Measurements from ENCODE around the gene S100A5. TPM values are rescaled to one million over a fixed set of nuclear protein-coding genes. Genes with fewer than 3 reads are reported as not detected.

Gene S100A5
- total RNA-seq, 3 donors from 2014 or later = not detected

GRCh38 chr1:153553830-153554541 lies 13.3 kb upstream of the S100A5 start:
- no peak overlapping the region for H3K4me3 ChIP-seq
- H3K9me3 ChIP-seq = no peaks in the 10 kb centered on the region
- peak overlapping the region; percentile 56 to 81 for H3K27ac ChIP-seq
- peaks cover 0 to 21% of the 10 kb centered on the region in 2 donors for H3K4me1 ChIP-seq
- TF ChIP-seq POLR2AphosphoS5 (IDR thresholded peaks at IDR 0.05) (no peak), CTCF (IDR thresholded peaks at IDR 0.05) (no peak), POLR2A (IDR thresholded peaks at IDR 0.05) (no peak)
- H3K27me3 ChIP-seq = no peaks in the 10 kb centered on the region
- intact Hi-C loops (cut with DNase I; ENCODE audit: low total_unique reads) = no loop called here
- DNase-seq (ENCODE audit: low spot score in 2 of 2) = no peak
- no peaks in the 10 kb centered on the region for H3K36me3 ChIP-seq

GRCh38 chr1:153553096-153553495 lies 12.4 kb upstream of the S100A5 start:
- DNase-seq (ENCODE audit: low spot score in 2 of 2) = no peak
- Histone ChIP-seq H3K36me3 (no peaks in the 10 kb centered on the region), H3K4me3 (no peak overlapping the region), H3K9me3 (no peaks in the 10 kb centered on the region), H3K4me1 (peaks cover 0 to 26% of the 10 kb centered on the region in 2 donors), H3K27me3 (no peaks in the 10 kb centered on the region), H3K27ac (peak overlapping the region; percentile 56 to 81)
- intact Hi-C loops (cut with DNase I; ENCODE audit: low total_unique reads) = no loop called here
- TF ChIP-seq POLR2AphosphoS5 (IDR thresholded peaks at IDR 0.05) (no peak), CTCF (IDR thresholded peaks at IDR 0.05) (no peak), POLR2A (IDR thresholded peaks at IDR 0.05) (no peak)

GRCh38 chr1:153552335-153552734 lies 11.6 kb upstream of the S100A5 start:
- no peak for TF ChIP-seq POLR2A (IDR thresholded peaks at IDR 0.05)
- Histone ChIP-seq H3K4me1 (peaks cover 2 to 26% of the 10 kb centered on the region in 2 donors), H3K27ac (peak overlapping the region; percentile 4 to 81), H3K27me3 (no peaks in the 10 kb centered on the region), H3K4me3 (no peak overlapping the region), H3K36me3 (no peaks in the 10 kb centered on the region), H3K9me3 (no peaks in the 10 kb centered on the region)
- no peak for DNase-seq (ENCODE audit: low spot score in 2 of 2)
- intact Hi-C loops (cut with DNase I; ENCODE audit: low total_unique reads) = no loop called here

GRCh38 chr1:153550827-153551500 lies 10.2 kb upstream of the S100A5 start:
- no peaks in the 10 kb centered on the region for H3K36me3 ChIP-seq
- H3K27ac ChIP-seq = peak overlapping the region; percentile 89 to 94
- intact Hi-C loops (cut with DNase I; ENCODE audit: low total_unique reads) = no loop called here
- peaks cover 5 to 30% of the 10 kb centered on the region in 2 donors for H3K4me1 ChIP-seq
- no peak overlapping the region for H3K4me3 ChIP-seq
- TF ChIP-seq CTCF (IDR thresholded peaks at IDR 0.05) (no peak), POLR2AphosphoS5 (IDR thresholded peaks at IDR 0.05) (no peak), POLR2A (IDR thresholded peaks at IDR 0.05) (no peak)
- no peaks in the 10 kb centered on the region for H3K9me3 ChIP-seq
- H3K27me3 ChIP-seq = no peaks in the 10 kb centered on the region
- DNase-seq (ENCODE audit: low spot score in 2 of 2) = no peak

- DNase-seq (ENCODE audit: low spot score in 2 of 2) = no peak
- H3K4me1 ChIP-seq = peaks cover 5 to 36% of the 10 kb centered on the region in 2 donors
- H3K27ac ChIP-seq = peak overlapping the region; percentile 89 to 94
- TF ChIP-seq POLR2A (IDR thresholded peaks at IDR 0.05) (no peak), POLR2AphosphoS5 (IDR thresholded peaks at IDR 0.05) (no peak), CTCF (IDR thresholded peaks at IDR 0.05) (no peak)
- H3K9me3 ChIP-seq = no peaks in the 10 kb centered on the region
- H3K36me3 ChIP-seq = no peaks in the 10 kb centered on the region
- intact Hi-C loops (cut with DNase I; ENCODE audit: low total_unique reads) = no loop called here
- no peak overlapping the region for H3K4me3 ChIP-seq
- no peaks in the 10 kb centered on the region for H3K27me3 ChIP-seq
These were observed 9.6 kb upstream of the S100A5 start for GRCh38 chr1:153550398-153550758.

Data from breast epithelium (tissue), 4 donors.